HepG2 (cell line): Measurements from ENCODE around the gene MLX. TPM values are rescaled to one million over a fixed set of nuclear protein-coding genes. Genes with fewer than 3 reads are reported as not detected.
A peak's percentile ranks its signal among the peaks of the same experiment; 100 is the strongest.

Experiments
- CC2D1A ChIP-seq: sonication (generic); formaldehyde crosslinking; IDR thresholded peaks from 2 replicates; pipeline ENCODE4 v1.8.1; 2023; ENCODE audit warnings: mild to moderate bottlenecking, missing genetic modification reagents
- ETV6 ChIP-seq: sonication (generic); formaldehyde crosslinking; conservative IDR thresholded peaks from 2 replicates; pipeline ENCODE4 v1.4.0; 2020; ENCODE audit warnings: missing genetic modification reagents
- FOXO1 ChIP-seq: sonication (generic); formaldehyde crosslinking; IDR thresholded peaks from 2 replicates; pipeline ENCODE4 v1.4.0; 2020; ENCODE audit warnings: missing genetic modification reagents
- RAD51 ChIP-seq: fragments of 450-650 bp; IDR thresholded peaks from 2 replicates; pipeline ENCODE4 v1.6.1; 2016; ENCODE audit warnings: borderline replicate concordance
- RFX5 ChIP-seq: IDR thresholded peaks from 2 replicates; pipeline ENCODE4 v1.6.1; 2011; ENCODE audit warnings: low read depth, low read length, improper control_type of control experiment
- RXRA ChIP-seq: sonication (generic); formaldehyde crosslinking; IDR thresholded peaks from 2 replicates; pipeline ENCODE4 v1.5.1; 2020; ENCODE audit warnings: missing genetic modification reagents
- ZBTB3 ChIP-seq: sonication (generic); formaldehyde crosslinking; IDR thresholded peaks from 2 replicates; pipeline ENCODE4 v1.4.0; 2020; ENCODE audit warnings: low read depth, mild to moderate bottlenecking, moderate library complexity, missing genetic modification reagents, borderline replicate concordance
- ZBTB8A ChIP-seq: sonication (generic); formaldehyde crosslinking; IDR thresholded peaks from 2 replicates; pipeline ENCODE4 v1.4.0; 2020; ENCODE audit warnings: mild to moderate bottlenecking, low read depth, missing genetic modification reagents, borderline replicate concordance
- ZNF205 ChIP-seq: IDR thresholded peaks from 2 replicates; pipeline ENCODE4 v1.6.1; 2018; ENCODE audit warnings: missing biosample characterization, missing genetic modification reagents
- ZNF546 ChIP-seq: sonication (generic); formaldehyde crosslinking; conservative IDR thresholded peaks from 2 replicates; pipeline ENCODE4 v1.8.1; 2023; ENCODE audit warnings: mild to moderate bottlenecking, missing genetic modification reagents
- ZNF577 ChIP-seq: sonication (generic); formaldehyde crosslinking; IDR thresholded peaks from 2 replicates; pipeline ENCODE4 v1.4.0; 2020; ENCODE audit warnings: mild to moderate bottlenecking, low read depth, missing genetic modification reagents, borderline replicate concordance
- ZNF629 ChIP-seq: sonication (generic); formaldehyde crosslinking; conservative IDR thresholded peaks from 2 replicates; pipeline ENCODE4 v1.5.0; 2020; ENCODE audit warnings: missing genetic modification reagents
- ZNF775 ChIP-seq: sonication (generic); formaldehyde crosslinking; IDR thresholded peaks from 2 replicates; pipeline ENCODE4 v1.4.0; 2020; ENCODE audit warnings: missing genetic modification reagents, mild to moderate bottlenecking, moderate library complexity, borderline replicate concordance
- polyA plus RNA-seq, 8 experiments: library from polyadenylated mRNA; depleted of rRNA in 3 of 8; stranded (reverse) in 7 of 8; unstranded in 1 of 8; fragments of >200 nt; fragmentation: Illumina TruSeq in 4 of 8; extraction: Trizol in 4 of 8; gene quantifications; 2 replicates each; pipeline versions ENCODE4 v1.2.1 to v1.2.3, GENCODE V29; 2011 to 2016; ENCODE audit warnings: low read depth in 4 of 8, missing spikeins in 1 of 8, mixed read lengths in 1 of 8; ENCODE audit not compliant: insufficient read depth in 1 of 8
- total RNA-seq, 5 experiments: library from RNA; depleted of rRNA; stranded (reverse); fragments of >200 nt; fragmentation: Illumina TruSeq; extraction: Trizol; gene quantifications; 2 replicates each; pipeline ENCODE4 v1.2.3, GENCODE V29; 2016; ENCODE audit warnings: low read depth in 1 of 5
- TF ChIP-seq, protein P1 (sequence below): sonication (generic); formaldehyde crosslinking; IDR thresholded peaks from one replicate; pipeline ENCODE4 v1.5.1; 2020; ENCODE audit warnings: mild to moderate bottlenecking, missing genetic modification reagents; ENCODE audit errors: not compliant biosample characterization
- TF ChIP-seq, protein P2 (sequence below): IDR thresholded peaks from 2 replicates; pipeline ENCODE4 v1.6.1; 2016; ENCODE audit warnings: low read depth, borderline replicate concordance
- TF ChIP-seq, protein P3 (sequence below): sonication (generic); formaldehyde crosslinking; IDR thresholded peaks from 2 replicates; pipeline ENCODE4 v1.8.0; 2022; ENCODE audit warnings: missing genetic modification reagents, mild to moderate bottlenecking, moderate library complexity, borderline replicate concordance
- TF ChIP-seq, protein P4 (sequence below): sonication (generic); formaldehyde crosslinking; IDR thresholded peaks from 2 replicates; pipeline ENCODE4 v1.4.0; 2020; ENCODE audit warnings: missing genetic modification reagents

MLX gene
- total and polyA plus RNA-seq, 2 of the 13 experiments (the other 11 are each of a cell fraction or from before 2014, with no cell fraction given): 38.9 to 74.4 TPM

DNA sequence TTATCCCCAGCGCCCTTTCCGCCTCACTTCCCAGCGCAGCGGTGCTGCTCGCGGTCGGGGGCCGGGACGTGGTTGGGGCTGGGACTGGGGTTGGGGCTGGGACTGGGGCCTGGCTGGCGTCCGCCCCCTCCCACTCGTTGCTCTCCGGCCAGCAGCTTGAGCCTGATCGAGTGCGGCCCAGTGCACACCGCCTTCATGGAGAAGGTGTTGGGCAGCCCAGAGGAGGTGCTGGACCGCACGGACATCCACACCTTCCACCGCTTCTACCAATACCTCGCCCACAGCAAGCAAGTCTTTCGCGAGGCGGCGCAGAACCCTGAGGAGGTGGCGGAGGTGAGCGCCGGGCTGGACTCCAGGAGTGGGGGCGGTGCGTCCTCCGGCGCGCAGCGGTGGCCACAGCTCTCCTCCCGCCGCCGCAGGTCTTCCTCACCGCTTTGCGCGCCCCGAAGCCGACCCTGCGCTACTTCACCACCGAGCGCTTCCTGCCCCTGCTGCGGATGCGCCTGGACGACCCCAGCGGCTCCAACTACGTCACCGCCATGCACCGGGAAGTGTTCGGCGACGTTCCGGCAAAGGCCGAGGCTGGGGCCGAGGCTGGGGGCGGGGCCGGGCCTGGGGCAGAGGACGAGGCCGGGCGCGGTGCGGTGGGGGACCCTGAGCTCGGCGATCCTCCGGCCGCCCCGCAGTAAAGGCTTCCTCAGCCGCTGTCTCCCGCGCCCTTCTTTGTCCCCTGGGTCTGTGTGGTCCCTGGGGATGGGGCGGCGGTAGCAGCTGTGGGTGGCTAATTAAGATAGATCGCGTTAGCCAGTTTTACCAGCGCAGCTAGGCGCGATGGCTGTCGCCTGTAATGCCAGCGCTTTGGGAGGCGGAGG, 12.4 kb upstream of the MLX start (continued):
- TF ChIP-seq, protein P1, sequence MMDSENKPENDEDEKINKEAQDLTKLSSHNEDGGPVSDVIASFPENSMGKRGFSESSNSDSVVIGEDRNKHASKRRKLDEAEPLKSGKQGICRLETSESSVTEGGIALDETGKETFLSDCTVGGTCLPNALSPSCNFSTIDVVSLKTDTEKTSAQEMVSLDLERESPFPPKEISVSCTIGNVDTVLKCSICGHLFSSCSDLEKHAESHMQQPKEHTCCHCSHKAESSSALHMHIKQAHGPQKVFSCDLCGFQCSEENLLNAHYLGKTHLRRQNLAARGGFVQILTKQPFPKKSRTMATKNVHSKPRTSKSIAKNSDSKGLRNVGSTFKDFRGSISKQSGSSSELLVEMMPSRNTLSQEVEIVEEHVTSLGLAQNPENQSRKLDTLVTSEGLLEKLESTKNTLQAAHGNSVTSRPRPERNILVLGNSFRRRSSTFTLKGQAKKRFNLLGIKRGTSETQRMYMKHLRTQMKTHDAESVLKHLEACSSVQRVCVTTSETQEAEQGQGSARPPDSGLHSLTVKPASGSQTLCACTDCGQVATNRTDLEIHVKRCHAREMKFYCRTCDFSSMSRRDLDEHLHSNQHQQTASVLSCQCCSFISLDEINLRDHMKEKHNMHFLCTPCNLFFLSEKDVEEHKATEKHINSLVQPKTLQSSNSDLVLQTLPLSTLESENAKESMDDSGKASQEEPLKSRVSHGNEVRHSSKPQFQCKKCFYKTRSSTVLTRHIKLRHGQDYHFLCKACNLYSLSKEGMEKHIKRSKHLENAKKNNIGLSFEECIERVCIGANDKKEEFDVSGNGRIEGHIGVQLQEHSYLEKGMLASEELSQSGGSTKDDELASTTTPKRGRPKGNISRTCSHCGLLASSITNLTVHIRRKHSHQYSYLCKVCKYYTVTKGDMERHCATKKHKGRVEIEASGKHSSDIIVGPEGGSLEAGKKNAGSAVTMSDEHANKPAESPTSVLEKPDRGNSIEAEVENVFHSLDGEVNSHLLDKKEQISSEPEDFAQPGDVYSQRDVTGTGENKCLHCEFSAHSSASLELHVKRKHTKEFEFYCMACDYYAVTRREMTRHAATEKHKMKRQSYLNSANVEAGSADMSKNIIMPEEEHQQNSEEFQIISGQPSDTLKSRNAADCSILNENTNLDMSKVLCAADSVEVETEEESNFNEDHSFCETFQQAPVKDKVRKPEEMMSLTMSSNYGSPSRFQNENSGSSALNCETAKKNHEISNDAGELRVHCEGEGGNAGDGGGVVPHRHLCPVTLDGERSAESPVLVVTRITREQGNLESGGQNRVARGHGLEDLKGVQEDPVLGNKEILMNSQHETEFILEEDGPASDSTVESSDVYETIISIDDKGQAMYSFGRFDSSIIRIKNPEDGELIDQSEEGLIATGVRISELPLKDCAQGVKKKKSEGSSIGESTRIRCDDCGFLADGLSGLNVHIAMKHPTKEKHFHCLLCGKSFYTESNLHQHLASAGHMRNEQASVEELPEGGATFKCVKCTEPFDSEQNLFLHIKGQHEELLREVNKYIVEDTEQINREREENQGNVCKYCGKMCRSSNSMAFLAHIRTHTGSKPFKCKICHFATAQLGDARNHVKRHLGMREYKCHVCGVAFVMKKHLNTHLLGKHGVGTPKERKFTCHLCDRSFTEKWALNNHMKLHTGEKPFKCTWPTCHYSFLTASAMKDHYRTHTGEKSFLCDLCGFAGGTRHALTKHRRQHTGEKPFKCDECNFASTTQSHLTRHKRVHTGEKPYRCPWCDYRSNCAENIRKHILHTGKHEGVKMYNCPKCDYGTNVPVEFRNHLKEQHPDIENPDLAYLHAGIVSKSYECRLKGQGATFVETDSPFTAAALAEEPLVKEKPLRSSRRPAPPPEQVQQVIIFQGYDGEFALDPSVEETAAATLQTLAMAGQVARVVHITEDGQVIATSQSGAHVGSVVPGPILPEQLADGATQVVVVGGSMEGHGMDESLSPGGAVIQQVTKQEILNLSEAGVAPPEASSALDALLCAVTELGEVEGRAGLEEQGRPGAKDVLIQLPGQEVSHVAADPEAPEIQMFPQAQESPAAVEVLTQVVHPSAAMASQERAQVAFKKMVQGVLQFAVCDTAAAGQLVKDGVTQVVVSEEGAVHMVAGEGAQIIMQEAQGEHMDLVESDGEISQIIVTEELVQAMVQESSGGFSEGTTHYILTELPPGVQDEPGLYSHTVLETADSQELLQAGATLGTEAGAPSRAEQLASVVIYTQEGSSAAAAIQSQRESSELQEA (CRISPR knock-in tag): peak; percentile 98
- TF ChIP-seq ETV6 (CRISPR knock-in tag) (no peak; the same call in 1 of the 2 replicates), ZNF775 (peak; percentile 31; the same call in 1 of the 2 replicates), RXRA (CRISPR knock-in tag) (peak; percentile 80), RAD51 (no peak), ZBTB8A (CRISPR knock-in tag) (no peak), ZNF577 (no peak), ZNF205 (CRISPR knock-in tag) (peak; percentile 82), ZNF629 (CRISPR knock-in tag) (peak; percentile 57), RFX5 (peak; percentile 59), CC2D1A (CRISPR knock-in tag) (no peak), ZBTB3 (CRISPR knock-in tag) (no peak), ZNF546 (CRISPR knock-in tag) (peak; percentile 97), FOXO1 (CRISPR knock-in tag) (no peak; the same call in 1 of the 2 replicates)
- TF ChIP-seq, protein P2, sequence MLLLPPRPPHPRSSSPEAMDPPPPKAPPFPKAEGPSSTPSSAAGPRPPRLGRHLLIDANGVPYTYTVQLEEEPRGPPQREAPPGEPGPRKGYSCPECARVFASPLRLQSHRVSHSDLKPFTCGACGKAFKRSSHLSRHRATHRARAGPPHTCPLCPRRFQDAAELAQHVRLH (CRISPR knock-in tag): peak; percentile 70; the same call in 1 of the 2 replicates
- TF ChIP-seq, protein P3, sequence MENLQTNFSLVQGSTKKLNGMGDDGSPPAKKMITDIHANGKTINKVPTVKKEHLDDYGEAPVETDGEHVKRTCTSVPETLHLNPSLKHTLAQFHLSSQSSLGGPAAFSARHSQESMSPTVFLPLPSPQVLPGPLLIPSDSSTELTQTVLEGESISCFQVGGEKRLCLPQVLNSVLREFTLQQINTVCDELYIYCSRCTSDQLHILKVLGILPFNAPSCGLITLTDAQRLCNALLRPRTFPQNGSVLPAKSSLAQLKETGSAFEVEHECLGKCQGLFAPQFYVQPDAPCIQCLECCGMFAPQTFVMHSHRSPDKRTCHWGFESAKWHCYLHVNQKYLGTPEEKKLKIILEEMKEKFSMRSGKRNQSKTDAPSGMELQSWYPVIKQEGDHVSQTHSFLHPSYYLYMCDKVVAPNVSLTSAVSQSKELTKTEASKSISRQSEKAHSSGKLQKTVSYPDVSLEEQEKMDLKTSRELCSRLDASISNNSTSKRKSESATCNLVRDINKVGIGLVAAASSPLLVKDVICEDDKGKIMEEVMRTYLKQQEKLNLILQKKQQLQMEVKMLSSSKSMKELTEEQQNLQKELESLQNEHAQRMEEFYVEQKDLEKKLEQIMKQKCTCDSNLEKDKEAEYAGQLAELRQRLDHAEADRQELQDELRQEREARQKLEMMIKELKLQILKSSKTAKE: peak; percentile 71
- TF ChIP-seq, protein P4, sequence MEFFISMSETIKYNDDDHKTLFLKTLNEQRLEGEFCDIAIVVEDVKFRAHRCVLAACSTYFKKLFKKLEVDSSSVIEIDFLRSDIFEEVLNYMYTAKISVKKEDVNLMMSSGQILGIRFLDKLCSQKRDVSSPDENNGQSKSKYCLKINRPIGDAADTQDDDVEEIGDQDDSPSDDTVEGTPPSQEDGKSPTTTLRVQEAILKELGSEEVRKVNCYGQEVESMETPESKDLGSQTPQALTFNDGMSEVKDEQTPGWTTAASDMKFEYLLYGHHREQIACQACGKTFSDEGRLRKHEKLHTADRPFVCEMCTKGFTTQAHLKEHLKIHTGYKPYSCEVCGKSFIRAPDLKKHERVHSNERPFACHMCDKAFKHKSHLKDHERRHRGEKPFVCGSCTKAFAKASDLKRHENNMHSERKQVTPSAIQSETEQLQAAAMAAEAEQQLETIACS (CRISPR knock-in tag): peak; percentile 45; the same call in 1 of the 2 replicates
